ENCODE data around the gene CD52.
"Not testable (repeated sequence)": the region's sequence is repeated elsewhere in the genome, so short reads cannot be mapped to it uniquely, and the experiment has no call there.

The CD52 gene

DNA sequence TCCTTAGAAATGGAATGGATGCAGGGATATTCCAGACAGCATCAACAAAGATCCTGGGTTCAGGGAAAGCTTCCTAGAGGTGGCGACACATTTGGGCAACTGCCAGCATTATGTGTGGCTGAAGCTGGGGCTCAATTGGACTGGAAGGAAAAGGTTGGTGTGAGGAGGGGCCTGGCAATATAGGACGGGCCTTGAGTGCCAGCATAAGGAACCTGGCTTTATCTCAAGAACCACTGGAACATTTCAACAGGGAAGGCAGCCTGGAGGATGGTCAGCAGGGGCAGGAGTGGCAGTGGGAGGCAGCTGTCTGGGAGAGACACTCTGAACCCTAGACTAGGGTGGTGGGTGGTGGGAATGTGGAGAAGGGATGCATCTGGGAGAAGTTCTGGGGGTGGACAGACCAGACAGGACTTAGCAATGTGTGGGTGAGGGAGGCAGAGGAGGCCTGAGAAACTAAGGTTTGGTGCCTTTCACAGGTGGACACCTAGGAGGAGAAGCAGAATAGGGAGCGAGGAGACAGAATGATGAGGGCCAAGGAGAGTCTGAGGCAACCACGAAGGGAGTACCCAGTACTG is 34.4 kb upstream of the CD52 start:
- Histone ChIP-seq H3K27ac (peak overlapping the region in 18 of 21 experiments; percentile 47 to 98 (median 88)), H3K4me3 (peak overlapping the region in 1 of 7 experiments; percentile 7)

- H3K4me3 ChIP-seq: peak overlapping the region in 2 of 7 experiments; percentile 7 to 13
- H3K27ac ChIP-seq: peak overlapping the region in 20 of 21 experiments; percentile 20 to 98 (median 88)
These were observed 33.7 kb upstream of the CD52 start for GRCh38 chr1:26283871-26284596.

GRCh38 chr1:26284597-26285347 is 33.0 kb upstream of the CD52 start:
- peak overlapping the region in 20 of 21 experiments; percentile 34 to 98 (median 88) for H3K27ac ChIP-seq
- H3K4me3 ChIP-seq: peak overlapping the region in 2 of 7 experiments; percentile 7 to 13

- Histone ChIP-seq H3K27ac (peak overlapping the region in 19 of 21 experiments; percentile 34 to 98 (median 87)), H3K4me3 (no peak overlapping the region)
These were observed 32.2 kb upstream of the CD52 start for GRCh38 chr1:26285366-26286063.

DNA sequence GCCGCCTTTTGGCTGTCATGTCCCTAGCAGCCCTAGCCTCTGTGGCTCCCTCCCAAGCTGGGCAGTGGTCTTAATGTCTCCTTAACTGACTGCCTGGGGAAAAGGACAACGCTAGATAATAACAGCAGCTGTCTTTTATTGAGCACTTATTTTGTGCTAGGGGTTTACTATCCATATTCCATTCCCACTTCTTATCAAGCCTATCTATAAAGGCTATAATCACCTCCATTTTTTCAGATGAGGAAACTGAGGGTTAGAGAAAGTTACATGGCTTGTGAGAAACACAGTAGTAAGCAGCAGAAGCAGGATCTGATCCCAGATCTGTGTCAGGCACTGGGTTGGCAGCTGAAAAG is 31.7 kb upstream of the CD52 start:
- peak overlapping the region in 17 of 21 experiments; percentile 54 to 98 (median 88) for H3K27ac ChIP-seq

GRCh38 chr1:26287033-26287711 is 30.6 kb upstream of the CD52 start:
- peak overlapping the region in 19 of 21 experiments; percentile 50 to 98 (median 87) for H3K27ac ChIP-seq
- no peak overlapping the region for H3K4me3 ChIP-seq

More for the DNA sequence above, 31.7 kb upstream of the CD52 start:
- no peak overlapping the region for H3K4me3 ChIP-seq

DNA sequence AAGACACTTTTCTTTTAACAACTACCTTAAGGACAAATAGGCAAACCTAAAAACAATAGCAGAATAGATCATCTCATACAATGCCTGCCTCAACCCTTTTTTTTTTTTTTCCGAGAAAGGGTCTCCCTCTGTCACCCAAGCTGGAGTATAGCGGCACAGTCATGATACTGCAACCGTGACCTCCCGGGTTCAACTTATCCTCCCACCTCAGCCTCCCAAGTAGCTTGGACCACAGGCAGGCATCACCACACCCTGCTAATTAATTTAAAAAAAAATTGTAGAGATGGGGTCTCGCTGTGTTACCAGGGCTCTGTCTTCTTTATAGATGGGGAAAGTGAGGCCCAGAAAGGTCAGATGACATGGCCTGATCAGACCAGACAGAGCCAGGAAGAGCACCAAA is 29.9 kb upstream of the CD52 start:
- Histone ChIP-seq H3K27ac (peak overlapping the region in 20 of 21 experiments; percentile 50 to 98 (median 86)), H3K4me3 (no peak overlapping the region)

- peak overlapping the region in 20 of 21 experiments; percentile 60 to 98 (median 84) for H3K27ac ChIP-seq
- no peak overlapping the region for H3K4me3 ChIP-seq
These were observed 29.3 kb upstream of the CD52 start for GRCh38 chr1:26288311-26288941.

DNA sequence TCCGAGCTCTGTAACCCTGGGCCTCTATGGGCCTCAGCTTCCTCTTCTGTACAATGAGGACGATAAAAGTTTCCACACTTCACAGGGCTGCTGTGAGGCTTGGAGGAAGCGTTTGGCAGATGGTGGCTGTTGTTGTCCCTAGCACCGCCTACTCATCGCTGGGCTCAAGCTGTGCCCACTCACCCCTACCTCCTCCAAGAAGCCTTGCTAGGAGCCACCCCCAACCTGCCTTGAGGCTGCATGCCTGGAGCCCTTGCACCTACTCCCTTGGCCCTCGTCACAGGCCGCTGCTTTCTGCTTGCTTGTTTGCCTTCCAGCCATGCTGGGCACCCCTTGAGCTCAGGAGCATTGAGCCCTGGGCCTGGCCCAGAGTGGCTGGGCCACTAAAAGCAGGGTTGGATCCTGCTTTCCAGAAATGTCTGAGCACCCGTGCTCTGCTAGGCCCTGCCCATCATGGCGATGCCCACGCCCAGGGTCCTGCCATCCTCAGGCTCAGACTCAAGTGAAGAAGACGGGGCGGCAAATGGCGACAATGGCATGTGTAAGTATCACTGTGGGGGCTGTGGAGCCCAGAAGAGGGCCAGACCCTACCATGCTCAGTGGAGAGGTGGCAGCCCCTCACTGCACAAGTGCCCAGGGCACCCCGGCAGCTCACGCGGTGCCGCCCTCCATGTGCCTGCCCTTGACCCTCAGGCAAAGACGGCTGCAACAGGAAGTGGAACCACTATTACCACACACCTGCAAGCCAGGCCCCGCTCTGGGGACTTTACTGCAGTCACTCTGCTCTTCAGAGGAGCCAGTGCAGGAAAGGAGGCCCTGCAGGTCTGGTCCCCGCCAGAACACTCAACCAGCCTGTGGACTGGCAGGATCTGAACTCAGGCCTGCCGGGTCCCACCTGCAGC is 28.3 kb upstream of the CD52 start:
- Histone ChIP-seq H3K4me3 (no peak overlapping the region), H3K27ac (peak overlapping the region in 20 of 21 experiments; percentile 60 to 98 (median 84))

- Histone ChIP-seq H3K4me3 (no peak overlapping the region), H3K27ac (peak overlapping the region; percentile 39 to 98 (median 83))
These were observed 27.5 kb upstream of the CD52 start for GRCh38 chr1:26290122-26290881.

- H3K27ac ChIP-seq: peak overlapping the region in 20 of 21 experiments; percentile 55 to 98 (median 84)
These were observed 26.9 kb upstream of the CD52 start for GRCh38 chr1:26290882-26291261.

DNA sequence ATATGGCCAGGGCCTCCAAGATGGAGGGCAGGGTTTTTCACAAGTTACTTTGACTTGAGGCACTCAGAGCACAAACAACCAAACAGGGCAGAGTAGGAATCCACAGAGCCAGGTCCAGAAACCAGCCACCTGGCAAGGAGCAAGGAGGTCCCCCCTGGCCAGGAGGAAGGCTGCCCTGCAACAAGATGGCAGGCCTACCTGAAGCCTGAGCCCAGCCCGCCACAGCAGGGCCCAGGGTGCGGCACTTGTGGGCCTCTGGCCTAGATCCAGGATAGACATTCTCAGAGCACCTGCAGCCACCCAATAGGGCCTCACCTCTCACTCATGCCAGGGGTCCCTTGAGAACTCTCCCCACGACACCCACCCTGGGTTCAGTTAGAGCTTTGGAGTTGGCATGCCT is 26.3 kb upstream of the CD52 start:
- H3K4me3 ChIP-seq: no peak overlapping the region
- H3K27ac ChIP-seq: peak overlapping the region in 20 of 21 experiments; percentile 55 to 98 (median 84)

More at GRCh38 chr1:26290882-26291261, 26.9 kb upstream of the CD52 start:
- no peak overlapping the region for H3K4me3 ChIP-seq

DNA sequence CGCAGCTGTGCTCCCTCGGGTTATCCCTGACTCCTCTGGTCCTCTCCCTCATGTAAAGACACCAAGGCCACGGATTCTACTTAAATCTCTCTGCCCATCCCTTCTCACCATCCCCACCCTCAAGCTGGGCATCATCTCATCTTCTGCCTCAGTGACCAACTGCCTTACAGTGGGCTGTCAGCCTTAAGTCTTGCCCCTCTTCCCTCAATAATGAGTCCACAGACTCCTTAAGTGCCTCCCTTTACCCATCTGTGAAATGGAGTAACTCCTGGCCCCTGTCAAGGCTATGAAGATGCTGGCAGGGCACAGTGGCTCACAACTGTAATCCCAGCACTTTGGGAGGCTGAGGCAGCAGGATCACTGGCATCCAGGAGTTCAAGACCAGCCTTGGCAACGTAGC is 25.8 kb upstream of the CD52 start:
- H3K27ac ChIP-seq: peak overlapping the region in 17 of 21 experiments; percentile 55 to 98 (median 85)

DNA sequence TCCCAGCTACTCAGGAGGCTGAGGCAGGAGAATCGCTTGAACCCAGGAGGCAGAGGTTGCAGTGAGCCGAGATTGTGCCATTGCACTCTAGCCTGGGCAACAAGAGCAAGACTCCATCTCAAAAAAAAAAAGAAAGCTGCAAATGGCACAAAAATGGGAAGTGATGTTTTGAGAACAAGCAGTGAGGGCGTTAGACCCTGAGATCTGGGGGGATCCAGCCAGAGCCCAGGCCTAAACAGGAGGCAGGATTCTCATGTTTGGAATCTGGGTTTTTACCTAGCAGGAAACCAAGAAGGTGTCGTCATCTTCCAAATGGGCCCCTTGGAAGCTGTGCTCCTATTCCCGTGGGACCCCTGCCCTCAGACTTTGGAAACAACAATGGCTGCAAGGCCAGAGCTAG is 25.0 kb upstream of the CD52 start:
- peak overlapping the region in 4 of 21 experiments; percentile 16 to 97 (median 53) for H3K27ac ChIP-seq
- H3K4me3 ChIP-seq: not testable (repeated sequence)

More for the DNA sequence above, 25.8 kb upstream of the CD52 start:
- no peak overlapping the region for H3K4me3 ChIP-seq

GRCh38 chr1:26293911-26294463 is 23.8 kb upstream of the CD52 start:
- no peak overlapping the region for H3K4me3 ChIP-seq
- H3K27ac ChIP-seq: no peak overlapping the region
